A549 (cell line): ENCODE results near the gene DGKD. TPM values are rescaled to one million over a fixed set of nuclear protein-coding genes. Genes with fewer than 3 reads are reported as not detected.

Source experiments
- ATAC-seq, 2 experiments: fragments of 200-7000 bp in 1 of 2; fragments of >200 bp in 1 of 2; cut with Nextera tagmentation in 1 of 2; cut with Tn5 transposase in 1 of 2; 3 replicates each; pipeline versions ENCODE4 v1.8.0 to v1.9.1; 2018 to 2020; ENCODE audit warnings: mild to moderate bottlenecking in 1 of 2, moderate library complexity in 1 of 2
- CTCF ChIA-PET: fragments of 300-600 bp; sonication (Branson Sonifier 250); formaldehyde crosslinking; extraction: SDS; loops from one replicate; lab custom pipeline; 2021; ENCODE audit warnings: antibody characterized with exemption, inconsistent platforms; lab: Yijun Ruan, JAX
- POLR2A ChIA-PET: fragments of 350-600 bp; formaldehyde crosslinking; extraction: SDS; loops from one replicate; lab custom pipeline; 2021; ENCODE audit warnings: antibody characterized with exemption, inconsistent platforms; lab: Yijun Ruan, JAX
- DNase-seq, 2 experiments: peaks; one replicate each; pipeline versions ENCODE4 v3.0.0 to v3.0.0-alpha.2; 2011 to 2016; ENCODE audit warnings: low read depth in 1 of 2, low spot score in 1 of 2
- FAIRE-seq: peaks from 2 replicates; lab custom pipeline; 2011; peaks lifted over from hg19 to GRCh38; lab: Jason Lieb, UNC
- H3K27ac ChIP-seq, 2 experiments: fragments of >200 bp; sonication (Bioruptor Twin); formaldehyde crosslinking; 3 replicates each; pipeline ENCODE4 v1.5.1; 2016 to 2017
- H3K4me1 ChIP-seq: fragments of >200 bp; sonication (Bioruptor Twin); formaldehyde crosslinking; 3 replicates; pipeline ENCODE4 v1.6.1; 2016
- H3K4me2 ChIP-seq: fragments of >200 bp; sonication (Bioruptor Twin); formaldehyde crosslinking; 3 replicates; pipeline ENCODE4 v1.6.1; 2016
- H3K4me3 ChIP-seq: fragments of >200 bp; sonication (Bioruptor Twin); formaldehyde crosslinking; 3 replicates; pipeline ENCODE4 v1.5.1; 2016
- H3K9me3 ChIP-seq: fragments of >200 bp; sonication (Bioruptor Twin); formaldehyde crosslinking; 3 replicates; pipeline ENCODE4 v1.6.1; 2016
- CEBPB ChIP-seq, 2 experiments: fragments of >200 bp in 1 of 2; sonication (Bioruptor Twin) in 1 of 2; formaldehyde crosslinking in 1 of 2; IDR thresholded peaks; 2 replicates each; pipeline ENCODE4 v1.6.1; 2012 to 2016
- EHMT2 ChIP-seq: fragments of 200-600 bp; sonication (generic); IDR thresholded peaks from 2 replicates; pipeline ENCODE4 v1.6.1; 2016; ENCODE audit warnings: antibody characterized with exemption, low read depth, mild to moderate bottlenecking, moderate library complexity
- HDAC2 ChIP-seq: fragments of 200-600 bp; sonication (generic); IDR thresholded peaks from 2 replicates; pipeline ENCODE4 v1.6.1; 2016
- HOXB13 ChIP-seq: fragments of 250-450 bp; sonication (Bioruptor Pico); IDR thresholded peaks from 2 replicates; pipeline ENCODE4 v1.5.0; 2020; ENCODE audit warnings: low read depth, mild to moderate bottlenecking, moderate library complexity
- HOXB5 ChIP-seq: fragments of 250-450 bp; sonication (Bioruptor Pico); IDR thresholded peaks from 2 replicates; pipeline ENCODE4 v1.5.0; 2020; ENCODE audit warnings: mild to moderate bottlenecking, moderate library complexity
- JUN ChIP-seq, 2 experiments: fragments of >200 bp; sonication (Bioruptor Twin); formaldehyde crosslinking; IDR thresholded peaks; 2 replicates in 1 of 2; 3 replicates in 1 of 2; pipeline ENCODE4 v1.6.1; 2016 to 2017
- KDM1A ChIP-seq: fragments of 200-600 bp; sonication (generic); IDR thresholded peaks from 2 replicates; pipeline ENCODE4 v1.6.1; 2016; ENCODE audit warnings: low read depth, mild to moderate bottlenecking
- MAFK ChIP-seq: fragments of 450-650 bp; IDR thresholded peaks from 2 replicates; pipeline ENCODE4 v1.6.1; 2014; ENCODE audit not compliant: partially characterized antibody
- MAZ ChIP-seq: fragments of 150-350 bp; IDR thresholded peaks from 2 replicates; pipeline ENCODE4 v1.6.1; 2014; ENCODE audit warnings: antibody characterized with exemption, low read depth, low read length, borderline replicate concordance
- MYC ChIP-seq: IDR thresholded peaks from 2 replicates; pipeline ENCODE4 v1.6.1; 2012; ENCODE audit warnings: mild to moderate bottlenecking, inconsistent platforms, low read length, improper control_type of control experiment, borderline replicate concordance
- NPAS2 ChIP-seq: fragments of 250-450 bp; sonication (Bioruptor Pico); IDR thresholded peaks from 2 replicates; pipeline ENCODE4 v1.8.0; 2022; ENCODE audit warnings: mild to moderate bottlenecking, moderate library complexity, borderline replicate concordance
- NR3C1 ChIP-seq: fragments of >200 bp; sonication (Bioruptor Twin); formaldehyde crosslinking; IDR thresholded peaks from 3 replicates; pipeline ENCODE4 v1.6.1; 2017
- POLR2AphosphoS2 ChIP-seq: conservative IDR thresholded peaks from 2 replicates; pipeline ENCODE4 v1.6.1; 2012; ENCODE audit warnings: low read length, improper control_type of control experiment, inconsistent platforms
- RAD21 ChIP-seq, 2 experiments: fragments of >200 bp in 1 of 2; sonication (Bioruptor Twin) in 1 of 2; formaldehyde crosslinking in 1 of 2; IDR thresholded peaks in 1 of 2; conservative IDR thresholded peaks in 1 of 2; 2 replicates in 1 of 2; 3 replicates in 1 of 2; pipeline ENCODE4 v1.6.1; 2012 to 2018; ENCODE audit warnings: inconsistent platforms in 1 of 2
- RARB ChIP-seq: fragments of 250-450 bp; sonication (Bioruptor Pico); IDR thresholded peaks from 2 replicates; pipeline ENCODE4 v1.8.0; 2021; ENCODE audit warnings: mild to moderate bottlenecking, moderate library complexity
- RCOR1 ChIP-seq: fragments of 150-350 bp; IDR thresholded peaks from 2 replicates; pipeline ENCODE4 v1.6.1; 2014; ENCODE audit warnings: antibody characterized with exemption, low read length, low read depth
- RNF2 ChIP-seq: fragments of 200-600 bp; sonication (generic); IDR thresholded peaks from 2 replicates; pipeline ENCODE4 v1.6.1; 2016; ENCODE audit warnings: low read depth, mild to moderate bottlenecking, antibody characterized with exemption, moderate library complexity, borderline replicate concordance
- SREBF2 ChIP-seq: fragments of 450-650 bp; IDR thresholded peaks from 2 replicates; pipeline ENCODE4 v1.6.1; 2014; ENCODE audit warnings: mild to moderate bottlenecking, moderate library complexity
- TFCP2L1 ChIP-seq: fragments of 250-450 bp; sonication (Bioruptor Pico); IDR thresholded peaks from 2 replicates; pipeline ENCODE4 v1.5.0; 2021; ENCODE audit warnings: mild to moderate bottlenecking
- ZSCAN20 ChIP-seq: fragments of 250-450 bp; sonication (Bioruptor Pico); IDR thresholded peaks from 2 replicates; pipeline ENCODE4 v1.8.0; 2022; ENCODE audit warnings: mild to moderate bottlenecking, moderate library complexity
- WGBS: methylation state at CpG from one replicate; pipeline ENCODE4 v1.1.6; 2017; ENCODE audit errors: missing lambda C conversion rate; 5-methylcytosine and 5-hydroxymethylcytosine counted together
- polyA plus RNA-seq, 4 experiments: library from polyadenylated mRNA; depleted of rRNA in 3 of 4; stranded (reverse); fragments of >200 nt; fragmentation: RNase III in 1 of 4; extraction: RNeasy Plus Mini Kit Qiagen cat#74134 plus additional on column Dnase treatment in 1 of 4; gene quantifications; 2 replicates in 3 of 4; 3 replicates in 1 of 4; pipeline ENCODE4 v1.2.3, GENCODE V29; 2011 to 2017
- TF ChIP-seq, protein P1 (sequence below): fragments of >200 bp; sonication (Bioruptor Twin); formaldehyde crosslinking; IDR thresholded peaks from 2 replicates; pipeline ENCODE4 v1.6.1; 2016
- TF ChIP-seq, protein P2 (sequence below): IDR thresholded peaks from 2 replicates; pipeline ENCODE4 v1.6.1; 2012
- TF ChIP-seq, protein P3 (sequence below): fragments of 450-650 bp; IDR thresholded peaks from 2 replicates; pipeline ENCODE4 v1.6.1; 2014; ENCODE audit warnings: antibody characterized with exemption
- TF ChIP-seq, protein P4 (sequence below): fragments of >200 bp; sonication (Bioruptor Twin); formaldehyde crosslinking; IDR thresholded peaks from 3 replicates; pipeline ENCODE4 v1.5.1; 2016
- TF ChIP-seq, protein P5 (sequence below): IDR thresholded peaks from 2 replicates; pipeline ENCODE4 v1.6.1; 2012

The DGKD gene
- polyA plus RNA-seq, 2 of the 4 experiments (the other 2 are of a cell fraction), result 68.8 to 99.6 TPM

DNA sequence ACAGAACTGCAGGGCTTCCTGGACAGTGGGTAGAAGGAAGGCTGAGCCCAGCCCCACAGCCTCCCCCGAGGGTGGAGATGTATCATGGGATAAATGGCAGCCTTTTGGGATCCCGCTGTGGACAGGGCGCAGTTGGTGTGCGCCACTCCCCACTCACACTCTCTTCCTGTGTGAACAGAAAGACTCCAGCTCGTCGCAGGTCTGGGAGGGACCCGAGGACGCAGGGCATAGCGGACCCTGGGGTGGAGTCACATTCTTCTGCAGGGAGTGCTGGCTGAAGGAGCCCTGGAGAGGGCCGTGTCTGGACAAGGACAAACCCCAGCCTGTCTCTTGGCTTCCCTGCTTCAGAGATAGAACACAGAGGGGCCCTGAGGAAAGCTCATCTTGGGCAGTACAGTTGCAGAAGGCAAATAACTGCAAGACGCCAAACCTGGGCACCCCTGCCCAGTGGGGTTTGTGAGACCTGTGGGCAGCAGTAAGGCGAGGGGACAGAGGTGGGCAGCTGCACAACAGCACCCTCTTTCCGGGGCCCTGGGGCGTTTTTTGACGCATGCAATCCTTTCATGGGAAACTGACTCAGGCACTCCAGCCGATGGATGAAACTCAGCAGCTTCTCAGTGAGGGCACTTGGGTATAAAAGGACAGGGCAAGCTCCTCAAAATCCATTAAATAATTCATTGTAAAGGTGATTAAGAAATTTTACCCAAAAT is 110.4 kb downstream of the DGKD start:
- 83% methylated on average over 16 of the region's 16 CpGs for WGBS
- CTCF ChIA-PET, result interaction anchor here (1.7 to 1.8 kb wide), 3 partner anchors 16 to 368 kb away, joined by 4 to 10 read pairs (median 6); no protein-coding TSS in a partner anchor
- POLR2A ChIA-PET, result no interaction called here
- TF ChIP-seq, protein P1, sequence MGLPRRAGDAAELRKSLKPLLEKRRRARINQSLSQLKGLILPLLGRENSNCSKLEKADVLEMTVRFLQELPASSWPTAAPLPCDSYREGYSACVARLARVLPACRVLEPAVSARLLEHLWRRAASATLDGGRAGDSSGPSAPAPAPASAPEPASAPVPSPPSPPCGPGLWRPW, result no peak
- no peak for TF ChIP-seq RAD21 (conservative IDR thresholded peaks at IDR 0.05 in 1 of 2, IDR thresholded peaks at IDR 0.05 in 1 of 2)
- no peak overlapping the region for H3K4me2 ChIP-seq
- H3K4me3 ChIP-seq, result no peak overlapping the region
- H3K4me1 ChIP-seq, result peaks cover 18% of the 10 kb centered on the region; the same call in 2 of the 3 replicates
- FAIRE-seq, result no peak
- ATAC-seq, result peak in 1 of 2 experiments; percentile 3; a peak in 3 of 6 replicates
- H3K9me3 ChIP-seq, result no peaks in the 10 kb centered on the region
- H3K27ac ChIP-seq, result peak overlapping the region; percentile 48 to 80; a peak in 4 of 6 replicates
- DNase-seq, result no peak

DNA sequence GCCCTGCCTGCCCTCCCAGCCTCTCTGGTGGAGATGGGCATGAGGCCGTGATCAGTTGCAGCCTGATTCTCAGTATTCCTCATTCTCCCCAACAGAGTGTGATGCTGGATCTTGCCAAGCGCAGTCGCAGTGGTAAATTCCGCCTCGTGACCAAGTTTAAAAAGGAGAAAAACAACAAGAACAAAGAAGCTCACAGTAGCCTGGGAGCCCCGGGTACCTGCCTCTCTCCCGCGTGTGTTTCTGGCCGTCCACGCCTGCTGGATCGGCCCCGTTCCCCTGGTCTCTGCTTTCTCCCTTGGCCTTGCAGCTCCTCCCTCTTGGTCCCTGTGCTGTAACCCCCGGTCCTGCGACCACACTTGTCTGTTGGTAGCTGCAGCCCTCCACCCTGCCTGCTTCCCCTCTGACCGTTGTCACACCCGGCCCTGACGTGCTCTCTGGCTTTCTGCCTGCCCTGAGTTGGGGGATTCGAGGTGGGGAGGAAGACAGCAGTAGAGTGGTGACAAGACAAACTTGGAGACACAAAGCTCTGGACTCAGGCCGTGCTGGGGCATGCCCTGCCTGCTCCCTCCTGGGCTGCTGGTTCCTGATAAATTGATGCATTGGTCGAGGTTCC is 112.8 kb downstream of the DGKD start:
- Histone ChIP-seq H3K27ac (peak overlapping the region; percentile 7 to 98; a peak in 5 of 6 replicates), H3K9me3 (no peaks in the 10 kb centered on the region), H3K4me3 (no peak overlapping the region), H3K4me1 (peaks cover 17% of the 10 kb centered on the region; the same call in 2 of the 3 replicates), H3K4me2 (no peak overlapping the region)
- ChIA-PET POLR2A (no interaction called here), CTCF (interaction anchor here (0.6 to 2.2 kb wide), 7 partner anchors 18 to 1790 kb away, joined by 3 to 8 read pairs (median 4); no protein-coding TSS in a partner anchor)
- TF ChIP-seq, protein P2, sequence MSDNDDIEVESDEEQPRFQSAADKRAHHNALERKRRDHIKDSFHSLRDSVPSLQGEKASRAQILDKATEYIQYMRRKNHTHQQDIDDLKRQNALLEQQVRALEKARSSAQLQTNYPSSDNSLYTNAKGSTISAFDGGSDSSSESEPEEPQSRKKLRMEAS, result no peak
- TF ChIP-seq RARB (CRISPR knock-in tag) (no peak), HOXB13 (no peak), RNF2 (no peak), TFCP2L1 (CRISPR knock-in tag) (no peak), HOXB5 (no peak), CEBPB (IDR thresholded peaks at IDR 0.05) (no peak), RAD21 (conservative IDR thresholded peaks at IDR 0.05 in 1 of 2, IDR thresholded peaks at IDR 0.05 in 1 of 2) (no peak), NPAS2 (CRISPR knock-in tag) (no peak), RCOR1 (no peak), HDAC2 (no peak), KDM1A (no peak)
- TF ChIP-seq, protein P3, sequence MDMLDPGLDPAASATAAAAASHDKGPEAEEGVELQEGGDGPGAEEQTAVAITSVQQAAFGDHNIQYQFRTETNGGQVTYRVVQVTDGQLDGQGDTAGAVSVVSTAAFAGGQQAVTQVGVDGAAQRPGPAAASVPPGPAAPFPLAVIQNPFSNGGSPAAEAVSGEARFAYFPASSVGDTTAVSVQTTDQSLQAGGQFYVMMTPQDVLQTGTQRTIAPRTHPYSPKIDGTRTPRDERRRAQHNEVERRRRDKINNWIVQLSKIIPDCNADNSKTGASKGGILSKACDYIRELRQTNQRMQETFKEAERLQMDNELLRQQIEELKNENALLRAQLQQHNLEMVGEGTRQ, result no peak
- no peak for DNase-seq
- ATAC-seq, result no peak
- 96% methylated on average over 20 of the region's 20 CpGs for WGBS
- FAIRE-seq, result no peak

DNA sequence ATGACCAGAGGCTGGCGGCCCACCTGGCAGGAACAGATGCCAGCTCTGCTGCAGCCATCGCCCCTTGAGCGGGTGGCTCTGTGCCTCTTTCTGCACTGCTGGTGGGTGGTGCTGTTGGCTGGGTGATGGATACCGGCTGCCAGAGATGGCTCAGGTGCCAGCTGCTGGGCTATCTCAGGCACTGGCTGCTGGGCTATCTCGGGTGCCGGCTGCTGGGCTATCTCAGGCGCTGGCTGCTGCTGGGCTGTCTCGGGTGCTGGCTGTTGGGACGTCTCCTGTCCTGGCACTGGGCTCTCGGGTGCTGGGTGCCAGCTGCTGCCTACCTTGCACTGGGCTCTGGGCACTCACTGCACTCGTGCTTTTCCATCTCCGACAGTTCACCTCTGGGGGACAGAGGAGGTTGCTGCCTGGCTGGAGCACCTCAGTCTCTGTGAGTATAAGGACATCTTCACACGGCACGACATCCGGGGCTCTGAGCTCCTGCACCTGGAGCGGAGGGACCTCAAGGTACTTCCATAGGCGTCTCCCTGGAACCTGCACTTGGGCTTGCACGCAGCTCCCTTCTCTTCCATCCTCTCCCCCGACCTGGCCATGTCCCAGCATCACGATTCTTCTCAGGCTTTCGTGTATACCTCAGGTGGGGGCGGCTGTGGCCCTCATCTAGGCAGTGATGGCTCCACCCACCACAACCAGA is 113.9 kb downstream of the DGKD start:
- CTCF ChIA-PET, result interaction anchor here (0.8 to 2.2 kb wide), 7 partner anchors 19 to 389 kb away, joined by 3 to 8 read pairs (median 5); no protein-coding TSS in a partner anchor
- no peak for FAIRE-seq
- peaks cover 17% of the 10 kb centered on the region; the same call in 2 of the 3 replicates for H3K4me1 ChIP-seq
- H3K9me3 ChIP-seq, result no peaks in the 10 kb centered on the region
- POLR2A ChIA-PET, result interaction anchor here (0.5 kb wide), 1 partner anchor 1795 kb away, joined by 3 read pairs; no protein-coding TSS in a partner anchor
- TF ChIP-seq MYC, result no peak
- TF ChIP-seq, protein P1, result no peak
- TF ChIP-seq, protein P2, result no peak
- no peak for TF ChIP-seq POLR2AphosphoS2
- no peak for TF ChIP-seq NR3C1
- TF ChIP-seq RNF2, result no peak
- no peak for TF ChIP-seq MAZ
- TF ChIP-seq, protein P4, sequence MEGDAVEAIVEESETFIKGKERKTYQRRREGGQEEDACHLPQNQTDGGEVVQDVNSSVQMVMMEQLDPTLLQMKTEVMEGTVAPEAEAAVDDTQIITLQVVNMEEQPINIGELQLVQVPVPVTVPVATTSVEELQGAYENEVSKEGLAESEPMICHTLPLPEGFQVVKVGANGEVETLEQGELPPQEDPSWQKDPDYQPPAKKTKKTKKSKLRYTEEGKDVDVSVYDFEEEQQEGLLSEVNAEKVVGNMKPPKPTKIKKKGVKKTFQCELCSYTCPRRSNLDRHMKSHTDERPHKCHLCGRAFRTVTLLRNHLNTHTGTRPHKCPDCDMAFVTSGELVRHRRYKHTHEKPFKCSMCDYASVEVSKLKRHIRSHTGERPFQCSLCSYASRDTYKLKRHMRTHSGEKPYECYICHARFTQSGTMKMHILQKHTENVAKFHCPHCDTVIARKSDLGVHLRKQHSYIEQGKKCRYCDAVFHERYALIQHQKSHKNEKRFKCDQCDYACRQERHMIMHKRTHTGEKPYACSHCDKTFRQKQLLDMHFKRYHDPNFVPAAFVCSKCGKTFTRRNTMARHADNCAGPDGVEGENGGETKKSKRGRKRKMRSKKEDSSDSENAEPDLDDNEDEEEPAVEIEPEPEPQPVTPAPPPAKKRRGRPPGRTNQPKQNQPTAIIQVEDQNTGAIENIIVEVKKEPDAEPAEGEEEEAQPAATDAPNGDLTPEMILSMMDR, result no peak
- no peak for TF ChIP-seq ZSCAN20 (CRISPR knock-in tag)
- TF ChIP-seq EHMT2, result no peak
- no peak for TF ChIP-seq CEBPB (IDR thresholded peaks at IDR 0.05)
- TF ChIP-seq MAFK, result no peak
- TF ChIP-seq, protein P5, sequence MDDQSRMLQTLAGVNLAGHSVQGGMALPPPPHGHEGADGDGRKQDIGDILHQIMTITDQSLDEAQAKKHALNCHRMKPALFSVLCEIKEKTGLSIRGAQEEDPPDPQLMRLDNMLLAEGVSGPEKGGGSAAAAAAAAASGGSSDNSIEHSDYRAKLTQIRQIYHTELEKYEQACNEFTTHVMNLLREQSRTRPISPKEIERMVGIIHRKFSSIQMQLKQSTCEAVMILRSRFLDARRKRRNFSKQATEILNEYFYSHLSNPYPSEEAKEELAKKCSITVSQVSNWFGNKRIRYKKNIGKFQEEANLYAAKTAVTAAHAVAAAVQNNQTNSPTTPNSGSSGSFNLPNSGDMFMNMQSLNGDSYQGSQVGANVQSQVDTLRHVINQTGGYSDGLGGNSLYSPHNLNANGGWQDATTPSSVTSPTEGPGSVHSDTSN, result no peak
- no peak for TF ChIP-seq NPAS2 (CRISPR knock-in tag)
- no peak for TF ChIP-seq JUN (IDR thresholded peaks at IDR 0.05)
- no peak for TF ChIP-seq SREBF2
- H3K4me2 ChIP-seq, result no peak overlapping the region
- ATAC-seq, result no peak; a peak in 1 of 6 replicates
- DNase-seq, result no peak
- H3K4me3 ChIP-seq, result no peak overlapping the region
- peak overlapping the region; percentile 7 to 98; a peak in 5 of 6 replicates for H3K27ac ChIP-seq
- 94% methylated on average over 20 of the region's 22 CpGs for WGBS
